HL-60 (cell line): ENCODE results near the gene DYNC1I1.

Source experiments
- CTCF ChIP-seq: IDR thresholded peaks from one replicate; pipeline ENCODE4 v1.5.1; 2011; ENCODE audit warnings: low read length, control low read depth, inconsistent platforms; ENCODE audit not compliant: insufficient read depth
- GABPA ChIP-seq: IDR thresholded peaks from 2 replicates; pipeline ENCODE4 v1.6.1; 2012; ENCODE audit warnings: low read depth
- POLR2AphosphoS5 ChIP-seq: IDR thresholded peaks from 2 replicates; pipeline ENCODE4 v1.6.1; 2012; ENCODE audit warnings: low read depth
- REST ChIP-seq: IDR thresholded peaks from 2 replicates; pipeline ENCODE4 v1.6.1; 2012; ENCODE audit warnings: low read depth; ENCODE audit not compliant: insufficient replicate concordance
- SPI1 ChIP-seq: IDR thresholded peaks from 2 replicates; pipeline ENCODE4 v1.6.1; 2012; ENCODE audit warnings: low read depth, mild to moderate bottlenecking, borderline replicate concordance

GRCh38 chr7:95776561-95777185 is 4.3 kb downstream of the DYNC1I1 start:
- TF ChIP-seq REST (no peak), CTCF (no peak), POLR2AphosphoS5 (no peak), GABPA (no peak), SPI1 (no peak)
